WTC11 (cell line): ENCODE measurements around the gene COL27A1.

Experiments
- IRF1 ChIP-seq: sonication (generic); formaldehyde crosslinking; IDR thresholded peaks from 2 replicates; pipeline ENCODE4 v1.8.0; 2023; ENCODE audit warnings: missing genetic modification reagents
- KAT7 ChIP-seq: sonication (generic); formaldehyde crosslinking; IDR thresholded peaks from 2 replicates; pipeline ENCODE4 v1.8.1; 2023; ENCODE audit warnings: missing genetic modification reagents, mild to moderate bottlenecking, borderline replicate concordance
- MAX ChIP-seq: sonication (generic); formaldehyde crosslinking; IDR thresholded peaks from 2 replicates; pipeline ENCODE4 v1.8.0; 2022; ENCODE audit warnings: mild to moderate bottlenecking, missing genetic modification reagents

DNA sequence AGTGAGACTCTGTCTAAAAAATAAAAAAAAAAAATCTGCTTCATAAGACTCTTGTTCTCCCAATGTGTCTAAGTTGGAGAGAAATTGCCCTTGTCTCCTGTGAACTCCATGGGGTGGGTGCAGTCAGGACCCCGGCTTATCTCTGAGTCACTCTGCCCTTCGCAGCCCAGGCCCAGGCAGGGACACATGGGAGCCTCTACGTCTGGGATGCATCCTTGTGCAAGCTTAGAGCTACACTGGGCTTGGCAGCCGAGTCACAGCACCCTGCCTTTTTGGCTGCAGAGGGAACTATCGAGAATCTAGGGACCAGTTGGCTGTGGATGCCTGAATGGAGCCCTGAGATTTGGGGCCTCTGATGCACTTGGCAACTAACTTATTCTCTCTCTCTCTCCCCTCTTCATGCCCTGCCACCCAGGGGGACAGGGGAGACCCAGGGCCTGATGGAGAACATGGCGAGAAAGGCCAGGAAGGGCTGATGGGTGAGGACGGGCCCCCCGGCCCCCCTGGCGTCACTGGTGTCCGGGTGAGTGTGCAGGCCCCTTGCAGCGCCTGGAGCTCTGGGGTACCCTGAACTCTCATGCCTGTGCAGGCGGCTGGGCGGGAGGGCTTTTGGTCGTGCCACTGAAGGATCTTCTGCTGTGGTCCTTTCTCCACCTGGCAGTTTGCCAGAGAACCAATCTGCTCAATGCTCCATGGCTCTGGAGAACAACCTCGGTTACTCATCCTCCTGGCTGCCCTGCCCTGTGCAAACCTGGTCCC lies 120.1 kb downstream of the COL27A1 start:
- TF ChIP-seq KAT7 (CRISPR knock-in tag) (no peak), MAX (CRISPR knock-in tag) (no peak), IRF1 (CRISPR knock-in tag) (no peak)
